ENCODE measurements around the gene CAMK2G. TPM values are rescaled to one million over a fixed set of nuclear protein-coding genes. Genes with fewer than 3 reads are reported as not detected.

CAMK2G gene
- total and polyA plus RNA-seq, 7 donors: 15.8 to 60.3 (median 50.5) TPM

DNA sequence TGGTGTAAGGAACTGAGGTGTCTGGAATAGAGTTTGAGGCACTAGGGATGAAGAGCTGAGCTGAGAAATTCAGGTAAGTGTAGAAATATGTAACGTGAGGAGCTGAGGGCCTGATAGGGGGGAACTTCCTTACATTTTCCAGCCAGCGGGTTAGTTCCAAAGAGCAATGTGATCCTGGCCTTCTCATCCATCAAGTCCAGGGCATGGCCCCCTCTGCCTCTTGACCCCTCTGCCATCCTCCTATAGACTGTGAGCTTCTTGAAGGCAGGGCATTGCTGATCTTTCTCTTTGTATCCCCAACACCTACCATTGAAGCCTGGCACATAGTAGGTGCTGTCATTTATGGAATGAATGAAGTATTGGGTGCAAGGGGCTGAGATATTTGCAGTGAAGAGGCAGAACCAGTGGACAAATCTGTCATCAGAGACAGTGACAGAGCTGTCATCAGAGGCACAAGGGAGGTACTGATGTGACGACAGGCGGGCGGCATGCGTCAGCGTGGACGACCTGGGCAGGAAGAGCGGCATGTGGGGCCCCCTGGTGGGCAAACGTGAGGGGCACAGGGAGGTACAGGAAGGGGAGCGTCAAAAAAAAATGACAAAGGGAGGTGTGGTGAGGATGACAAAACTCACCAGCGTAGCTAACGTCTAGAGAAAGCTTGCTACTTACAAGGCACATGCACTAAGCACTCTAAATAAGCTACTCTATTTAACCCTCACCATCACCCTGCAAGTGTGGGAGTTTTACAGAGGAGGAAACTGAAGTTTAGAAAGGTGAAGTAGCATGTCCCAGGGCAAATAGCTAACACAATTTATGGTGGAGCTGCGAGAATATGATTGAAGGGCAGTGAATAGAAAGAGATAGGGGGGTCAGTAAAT, 5.2 kb upstream of the CAMK2G start:
- H3K27ac ChIP-seq: peak overlapping the region; percentile 55
- peak; percentile 90 to 95 for DNase-seq
- H3K4me1 ChIP-seq: peaks cover 26% of the 10 kb centered on the region
- H3K36me3 ChIP-seq (ENCODE audit: insufficient read depth in 1 of 2, low read depth in 1 of 2): no peaks in the 10 kb centered on the region
- WGBS, 3 donors: 13 to 16% (median 15%) methylated on average over 14 of the region's 14 CpGs
- no peak overlapping the region for H3K4me3 ChIP-seq
- no peaks in the 10 kb centered on the region for H3K9me3 ChIP-seq
- intact Hi-C loops (cut with DNase I): loop anchor here (1.0 to 5.0 kb wide), 2 partner anchors 30 to 772 kb away; no protein-coding TSS in a partner anchor
- TF ChIP-seq, protein P1, sequence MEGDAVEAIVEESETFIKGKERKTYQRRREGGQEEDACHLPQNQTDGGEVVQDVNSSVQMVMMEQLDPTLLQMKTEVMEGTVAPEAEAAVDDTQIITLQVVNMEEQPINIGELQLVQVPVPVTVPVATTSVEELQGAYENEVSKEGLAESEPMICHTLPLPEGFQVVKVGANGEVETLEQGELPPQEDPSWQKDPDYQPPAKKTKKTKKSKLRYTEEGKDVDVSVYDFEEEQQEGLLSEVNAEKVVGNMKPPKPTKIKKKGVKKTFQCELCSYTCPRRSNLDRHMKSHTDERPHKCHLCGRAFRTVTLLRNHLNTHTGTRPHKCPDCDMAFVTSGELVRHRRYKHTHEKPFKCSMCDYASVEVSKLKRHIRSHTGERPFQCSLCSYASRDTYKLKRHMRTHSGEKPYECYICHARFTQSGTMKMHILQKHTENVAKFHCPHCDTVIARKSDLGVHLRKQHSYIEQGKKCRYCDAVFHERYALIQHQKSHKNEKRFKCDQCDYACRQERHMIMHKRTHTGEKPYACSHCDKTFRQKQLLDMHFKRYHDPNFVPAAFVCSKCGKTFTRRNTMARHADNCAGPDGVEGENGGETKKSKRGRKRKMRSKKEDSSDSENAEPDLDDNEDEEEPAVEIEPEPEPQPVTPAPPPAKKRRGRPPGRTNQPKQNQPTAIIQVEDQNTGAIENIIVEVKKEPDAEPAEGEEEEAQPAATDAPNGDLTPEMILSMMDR (IDR thresholded peaks at IDR 0.05): peak; percentile 98
- ATAC-seq: peak; percentile 90 to 94 (median 92)
- no peaks in the 10 kb centered on the region for H3K27me3 ChIP-seq (ENCODE audit: insufficient read depth in 3 of 3, low read length in 2 of 3)

DNA sequence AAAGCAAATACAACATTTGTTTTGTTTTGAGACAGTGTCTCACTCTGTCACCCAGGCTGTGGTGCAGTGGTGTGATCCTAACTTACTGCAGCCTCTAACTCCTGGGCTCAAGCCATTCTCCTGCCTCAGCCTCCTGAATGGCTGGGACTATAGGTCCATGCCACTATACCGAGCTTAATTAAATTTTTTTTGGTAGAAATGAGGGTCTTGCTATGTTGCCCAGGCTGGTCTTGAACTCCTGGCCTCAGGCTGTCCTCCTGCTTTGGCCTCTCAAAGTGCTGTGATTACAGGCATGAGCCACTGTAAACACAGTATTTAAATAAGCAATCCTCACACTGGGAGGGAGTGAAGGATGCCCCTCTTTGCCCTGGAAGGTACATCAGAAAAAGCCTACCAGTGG, 4.0 kb upstream of the CAMK2G start:
- H3K36me3 ChIP-seq (ENCODE audit: insufficient read depth in 1 of 2, low read depth in 1 of 2): no peaks in the 10 kb centered on the region
- ATAC-seq (no peak), DNase-seq (peak in 1 of 2 donors; percentile 11)
- peaks cover 26% of the 10 kb centered on the region for H3K4me1 ChIP-seq
- no peaks in the 10 kb centered on the region for H3K9me3 ChIP-seq
- H3K4me3 ChIP-seq: no peak overlapping the region
- WGBS, 3 donors: 50 to 77% (median 52%) methylated on average over 1 of the region's 1 CpG
- no peak overlapping the region for H3K27ac ChIP-seq
- H3K27me3 ChIP-seq (ENCODE audit: insufficient read depth in 3 of 3, low read length in 2 of 3): no peaks in the 10 kb centered on the region
- intact Hi-C loops (cut with DNase I): loop anchor here in 1 of 2 donors (5.0 kb wide), 1 partner anchor 771 kb away; no protein-coding TSS in a partner anchor
- TF ChIP-seq, protein P1 (IDR thresholded peaks at IDR 0.05): no peak

DNA sequence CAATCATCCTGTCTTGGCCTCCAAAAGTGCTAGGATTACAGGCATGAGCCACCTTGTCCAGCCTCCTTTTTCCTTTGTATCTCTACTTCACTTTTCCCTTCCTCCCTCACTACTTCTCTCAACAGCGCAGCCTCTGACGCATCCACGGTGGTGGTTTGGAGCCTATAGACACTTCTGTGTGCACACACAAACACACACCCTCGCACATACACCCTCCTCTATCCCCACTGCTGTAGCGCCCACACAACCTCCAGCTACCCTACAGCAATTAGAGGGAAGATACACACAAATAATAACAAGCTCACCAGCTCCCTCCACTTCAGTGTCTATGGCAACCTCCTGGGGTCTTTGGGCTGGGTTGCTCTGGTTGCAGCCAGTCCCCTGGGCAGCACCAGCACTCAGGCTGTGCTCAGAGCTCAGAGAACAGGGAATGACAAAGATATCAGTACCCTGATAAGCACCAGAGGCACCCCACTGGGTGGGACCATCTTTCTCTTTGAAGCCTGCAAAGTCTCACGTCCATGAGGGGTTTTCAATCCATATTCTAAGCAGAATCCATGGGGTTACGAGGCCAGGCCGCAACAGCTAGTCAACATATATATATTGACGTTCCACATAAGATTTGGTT, 3.3 kb upstream of the CAMK2G start:
- ATAC-seq: no peak
- H3K27ac ChIP-seq: peak overlapping the region; percentile 95
- no peaks in the 10 kb centered on the region for H3K36me3 ChIP-seq (ENCODE audit: insufficient read depth in 1 of 2, low read depth in 1 of 2)
- DNase-seq: peak in 1 of 2 donors; percentile 19
- intact Hi-C loops (cut with DNase I): loop anchor here in 1 of 2 donors (5.0 kb wide), 1 partner anchor 770 kb away; no protein-coding TSS in a partner anchor
- TF ChIP-seq, protein P1 (IDR thresholded peaks at IDR 0.05): no peak
- 87 to 91% (median 88%) methylated on average over 9 of the region's 9 CpGs for WGBS, 3 donors
- H3K4me1 ChIP-seq: peaks cover 33% of the 10 kb centered on the region
- no peaks in the 10 kb centered on the region for H3K9me3 ChIP-seq
- no peaks in the 10 kb centered on the region for H3K27me3 ChIP-seq (ENCODE audit: insufficient read depth in 3 of 3, low read length in 2 of 3)
- H3K4me3 ChIP-seq: no peak overlapping the region

DNA sequence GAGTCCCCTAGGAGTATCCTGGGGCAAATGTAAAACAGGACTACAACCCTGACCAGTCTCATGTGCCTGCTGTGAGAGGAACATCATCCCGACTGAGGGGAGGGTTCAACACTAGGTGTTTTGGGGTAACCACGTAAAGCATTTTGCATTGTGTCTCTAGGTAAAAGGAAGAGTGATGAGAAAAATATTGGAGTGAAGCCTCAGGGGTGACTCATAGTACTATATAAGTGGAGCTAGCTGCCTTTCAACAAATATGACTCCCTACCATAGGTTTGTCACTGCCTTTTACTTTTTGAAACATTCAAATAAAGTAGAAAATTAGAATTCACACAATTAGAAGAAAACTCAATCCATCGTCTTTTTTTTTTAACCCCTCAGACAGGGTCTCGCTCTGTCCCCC, 2.6 kb upstream of the CAMK2G start:
- peak overlapping the region; percentile 95 for H3K27ac ChIP-seq

More for the DNA sequence above, 2.6 kb upstream of the CAMK2G start:
- H3K4me1 ChIP-seq: peaks cover 40% of the 10 kb centered on the region
- peak in 1 of 4 donors; percentile 34 for ATAC-seq
- WGBS, 3 donors: 76 to 91% (median 86%) methylated on average over 4 of the region's 4 CpGs
- TF ChIP-seq, protein P1 (IDR thresholded peaks at IDR 0.05): no peak
- H3K9me3 ChIP-seq: no peaks in the 10 kb centered on the region
- intact Hi-C loops (cut with DNase I): loop anchor here in 1 of 2 donors (5.0 kb wide), 1 partner anchor 770 kb away; no protein-coding TSS in a partner anchor
- H3K4me3 ChIP-seq: no peak overlapping the region
- no peaks in the 10 kb centered on the region for H3K36me3 ChIP-seq (ENCODE audit: insufficient read depth in 1 of 2, low read depth in 1 of 2)
- H3K27me3 ChIP-seq (ENCODE audit: insufficient read depth in 3 of 3, low read length in 2 of 3): no peaks in the 10 kb centered on the region
- DNase-seq: peak in 1 of 2 donors; percentile 11
